ENCODE results near the gene DIPK1B.

Gene DIPK1B

GRCh38 chr9:136673088-136673974 lies 39.0 kb upstream of the DIPK1B start:
- DNase-seq (ENCODE audit: low read depth in 1 of 2, low spot score in 1 of 2), result no peak

GRCh38 chr9:136673975-136674785 lies 38.2 kb upstream of the DIPK1B start:
- DNase-seq (ENCODE audit: low read depth in 1 of 2, low spot score in 1 of 2), result no peak

GRCh38 chr9:136674786-136675349 lies 37.5 kb upstream of the DIPK1B start:
- no peak for DNase-seq (ENCODE audit: low read depth in 1 of 2, low spot score in 1 of 2)

GRCh38 chr9:136675477-136676296 lies 36.7 kb upstream of the DIPK1B start:
- no peak for DNase-seq (ENCODE audit: low read depth in 1 of 2, low spot score in 1 of 2)

GRCh38 chr9:136676297-136676794 lies 36.0 kb upstream of the DIPK1B start:
- no peak for DNase-seq (ENCODE audit: low read depth in 1 of 2, low spot score in 1 of 2)

GRCh38 chr9:136676920-136677686 lies 35.3 kb upstream of the DIPK1B start:
- DNase-seq (ENCODE audit: low read depth in 1 of 2, low spot score in 1 of 2), result no peak

GRCh38 chr9:136678034-136678433 lies 34.3 kb upstream of the DIPK1B start:
- no peak for DNase-seq (ENCODE audit: low read depth in 1 of 2, low spot score in 1 of 2)

GRCh38 chr9:136678624-136679023 lies 33.7 kb upstream of the DIPK1B start:
- DNase-seq (ENCODE audit: low read depth in 1 of 2, low spot score in 1 of 2), result no peak

- no peak for DNase-seq (ENCODE audit: low read depth in 1 of 2, low spot score in 1 of 2)
These were observed 32.9 kb upstream of the DIPK1B start for GRCh38 chr9:136679431-136679941.

- DNase-seq (ENCODE audit: low read depth in 1 of 2, low spot score in 1 of 2), result no peak
These were observed 31.3 kb upstream of the DIPK1B start for GRCh38 chr9:136681029-136681428.

GRCh38 chr9:136681945-136682699 lies 30.2 kb upstream of the DIPK1B start:
- DNase-seq (ENCODE audit: low read depth in 1 of 2, low spot score in 1 of 2), result no peak

GRCh38 chr9:136682710-136683109 lies 29.7 kb upstream of the DIPK1B start:
- DNase-seq (ENCODE audit: low read depth in 1 of 2, low spot score in 1 of 2), result no peak

GRCh38 chr9:136683173-136683745 lies 29.1 kb upstream of the DIPK1B start:
- no peak for DNase-seq (ENCODE audit: low read depth in 1 of 2, low spot score in 1 of 2)

- no peak for DNase-seq (ENCODE audit: low read depth in 1 of 2, low spot score in 1 of 2)
These were observed 28.6 kb upstream of the DIPK1B start for GRCh38 chr9:136683755-136684154.

- DNase-seq (ENCODE audit: low read depth in 1 of 2, low spot score in 1 of 2), result no peak
These were observed 28.0 kb upstream of the DIPK1B start for GRCh38 chr9:136684339-136684738.

GRCh38 chr9:136684799-136685198 lies 27.6 kb upstream of the DIPK1B start:
- DNase-seq (ENCODE audit: low read depth in 1 of 2, low spot score in 1 of 2), result no peak

- no peak for DNase-seq (ENCODE audit: low read depth in 1 of 2, low spot score in 1 of 2)
These were observed 27.2 kb upstream of the DIPK1B start for GRCh38 chr9:136685216-136685615.

- no peak for DNase-seq (ENCODE audit: low read depth in 1 of 2, low spot score in 1 of 2)
These were observed 26.4 kb upstream of the DIPK1B start for GRCh38 chr9:136685790-136686533.

Data from activated CD4-positive, alpha-beta T cell treated with anti-CD3 and anti-CD28 coated beads, Interleukin-2, amount 50 U/mL, for 24 hours (primary cell).